Kidney glomerular epithelial cell (primary cell): ENCODE data around the gene LRRC36.

Experiments used
- DNase-seq: peaks from one replicate; lab custom pipeline; 2025; lab: John Stamatoyannopoulos, UW

LRRC36 gene

DNA sequence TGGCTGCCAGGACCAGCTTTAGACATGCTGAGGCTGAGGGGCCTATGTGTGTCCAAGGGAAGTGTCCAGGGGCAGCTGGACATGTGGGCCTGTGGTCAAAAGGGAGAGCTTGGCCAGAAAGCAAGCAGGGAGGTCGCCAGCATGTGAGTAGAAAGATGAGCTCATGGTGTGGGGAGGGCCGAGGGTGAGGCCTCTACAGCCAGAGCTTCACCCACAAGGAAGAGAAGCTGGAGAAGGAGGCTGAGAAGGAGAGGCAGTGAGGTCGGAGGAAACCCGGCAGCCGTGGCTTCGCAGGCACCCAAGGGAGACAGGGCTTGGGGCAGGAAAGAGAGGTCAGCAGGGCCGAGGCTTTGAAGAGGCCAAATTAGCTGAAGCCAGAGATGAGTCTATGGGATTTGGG, 100.3 kb downstream of the LRRC36 start:
- no peak for DNase-seq

DNA sequence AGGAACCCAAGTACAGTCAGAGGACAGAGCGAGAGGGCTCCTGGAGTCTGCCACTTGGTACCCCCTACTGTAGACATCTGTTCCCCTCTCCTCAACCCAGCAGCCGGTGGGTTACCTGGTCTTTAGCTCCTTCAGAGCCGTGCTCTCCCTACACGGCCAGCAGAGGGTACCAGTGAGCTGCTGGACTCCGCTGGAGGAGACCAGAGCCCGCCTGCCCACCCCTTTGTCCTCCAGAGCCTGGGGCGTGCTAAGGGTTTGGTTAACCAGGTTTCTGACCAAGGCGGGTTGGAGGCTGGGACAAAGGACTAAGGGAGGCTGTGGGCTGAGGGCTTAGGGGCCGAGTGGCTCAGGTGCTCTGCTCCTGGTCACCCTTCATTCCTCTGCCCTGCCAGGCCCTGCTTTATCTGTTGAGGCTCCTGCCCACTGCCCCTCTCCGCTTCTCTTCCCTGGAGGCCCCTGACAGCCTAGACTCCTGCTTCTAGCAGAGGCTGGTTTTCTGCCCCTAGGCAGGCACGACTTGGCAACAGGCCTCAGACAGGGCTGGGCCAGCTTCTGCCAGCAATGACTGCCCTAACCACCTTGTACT, 101.6 kb downstream of the LRRC36 start:
- no peak for DNase-seq

DNA sequence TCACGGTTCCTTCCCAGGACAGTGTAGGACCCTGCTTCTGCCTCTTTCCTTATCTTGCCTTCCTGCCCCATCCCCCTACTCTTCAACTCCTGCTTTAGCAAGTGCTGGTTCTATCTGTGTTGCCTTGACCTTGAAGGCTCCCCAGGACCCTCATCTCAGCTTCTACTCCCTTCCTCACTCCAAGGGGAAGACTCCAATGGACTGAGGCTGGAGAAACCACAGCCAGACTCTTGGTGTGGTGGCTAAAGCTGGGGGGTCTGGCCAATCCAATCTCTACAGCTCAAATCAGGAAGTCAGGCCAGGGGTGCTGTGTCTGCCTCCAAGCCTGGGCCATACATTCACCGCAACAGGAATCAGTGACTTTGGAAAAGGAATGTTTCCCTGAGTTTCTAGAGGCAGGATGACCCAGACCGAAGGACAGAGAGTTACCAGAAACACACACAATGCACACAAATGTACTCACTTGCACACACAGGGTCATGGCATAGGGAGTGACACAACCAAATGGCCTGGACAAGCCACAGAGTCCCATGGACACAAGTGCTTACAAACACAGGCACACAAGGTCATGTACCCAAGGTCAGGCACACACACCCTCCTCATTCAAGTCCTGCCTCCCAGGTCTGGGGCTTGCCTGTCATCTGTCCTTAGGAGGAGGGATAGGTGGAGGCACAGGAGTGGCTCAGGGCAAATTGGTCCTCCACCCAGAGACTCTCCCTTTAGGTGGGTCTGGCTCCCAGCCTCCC, 102.6 kb downstream of the LRRC36 start:
- no peak for DNase-seq

DNA sequence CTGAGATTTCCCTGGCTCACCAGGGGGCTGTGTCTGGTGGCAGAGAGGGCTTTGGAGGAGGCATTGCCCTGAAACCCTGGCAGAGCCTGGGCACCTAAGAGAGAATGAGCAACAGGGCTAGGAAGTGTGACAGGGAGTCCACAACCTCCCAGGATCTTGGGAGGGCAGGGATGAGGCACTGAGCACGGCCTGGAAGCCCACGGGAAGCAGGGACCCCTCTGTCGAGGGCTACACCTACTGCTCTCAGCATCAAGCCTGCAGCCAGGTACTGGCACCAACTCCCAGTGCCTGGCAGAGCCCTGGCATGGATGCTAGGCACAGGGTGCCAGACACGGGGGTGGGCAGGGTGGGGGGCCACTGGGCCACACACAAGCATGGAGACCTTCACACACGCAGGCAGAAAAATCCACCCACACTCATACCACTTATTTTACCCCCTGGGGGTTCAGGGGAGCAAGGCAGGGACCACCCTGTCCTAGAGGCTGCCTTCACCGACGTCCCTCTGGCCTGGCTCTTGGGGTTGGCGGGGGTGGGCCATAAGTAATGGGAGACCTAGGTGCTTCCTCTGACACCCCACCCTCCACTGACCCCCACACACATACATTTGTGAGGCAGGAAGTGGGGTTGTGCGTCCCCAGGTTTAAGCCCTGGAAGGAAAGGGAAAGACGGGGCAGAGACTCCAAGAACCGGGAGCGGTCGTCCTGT, 103.3 kb downstream of the LRRC36 start:
- no peak for DNase-seq

DNA sequence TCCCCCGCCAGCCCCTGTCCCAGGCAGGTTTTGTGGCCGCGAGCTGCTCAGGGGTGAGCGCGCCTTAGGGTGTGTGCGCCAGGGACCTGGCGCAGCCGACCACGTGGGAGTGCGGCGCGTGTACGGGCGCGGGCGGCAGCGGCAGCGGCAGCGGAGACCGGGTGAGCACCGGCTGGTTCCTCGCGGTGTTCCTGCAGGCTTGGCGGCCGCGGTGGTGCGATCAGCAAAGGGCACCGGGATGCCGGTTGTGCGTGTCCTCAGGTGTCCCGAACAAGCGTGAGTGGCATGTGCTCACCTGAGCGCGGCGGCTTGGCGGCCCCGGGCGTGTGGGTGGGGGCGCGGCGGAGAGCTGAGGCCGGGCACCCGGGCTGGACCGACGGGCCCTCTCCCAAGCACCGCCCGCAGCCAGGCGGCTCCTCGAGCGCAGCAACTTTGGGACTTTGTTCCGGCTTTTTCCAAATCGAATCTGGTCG, 103.9 kb downstream of the LRRC36 start:
- no peak for DNase-seq

DNA sequence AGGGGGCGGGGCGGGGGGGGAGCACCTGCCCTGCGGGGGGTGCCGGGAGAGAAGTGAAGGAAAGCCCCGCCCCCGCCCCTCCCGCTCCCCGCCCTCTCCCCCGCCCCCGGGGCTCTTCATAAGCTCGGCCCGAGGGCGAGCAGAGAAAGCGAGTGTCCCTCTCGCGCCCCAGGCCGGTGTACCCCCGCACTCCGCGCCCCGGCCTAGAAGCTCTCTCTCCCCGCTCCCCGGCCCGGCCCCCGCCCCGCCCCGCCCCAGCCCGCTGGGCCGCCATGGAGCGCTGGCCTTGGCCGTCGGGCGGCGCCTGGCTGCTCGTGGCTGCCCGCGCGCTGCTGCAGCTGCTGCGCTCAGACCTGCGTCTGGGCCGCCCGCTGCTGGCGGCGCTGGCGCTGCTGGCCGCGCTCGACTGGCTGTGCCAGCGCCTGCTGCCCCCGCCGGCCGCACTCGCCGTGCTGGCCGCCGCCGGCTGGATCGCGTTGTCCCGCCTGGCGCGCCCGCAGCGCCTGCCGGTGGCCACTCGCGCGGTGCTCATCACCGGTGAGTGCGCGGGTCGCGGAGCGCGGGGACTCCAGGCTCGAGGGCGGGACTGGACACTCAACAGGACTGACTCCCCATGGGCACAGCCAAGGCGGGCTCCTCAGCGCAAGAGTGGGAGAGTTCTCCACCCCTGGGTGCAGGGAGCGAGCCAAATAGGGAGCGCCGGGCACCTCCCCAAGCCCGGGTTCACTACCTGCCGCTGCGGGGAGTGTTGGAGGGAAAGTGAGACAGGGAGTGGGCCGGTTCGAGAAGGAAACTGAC, 104.6 kb downstream of the LRRC36 start, which contains the start of gene HSD11B2:
HSD11B2 (plus strand) TSS at position 145 of the 798 bp plus-strand sequence; CDS start at position 273, 128 bp downstream.
- peak; percentile 10 for DNase-seq

DNA sequence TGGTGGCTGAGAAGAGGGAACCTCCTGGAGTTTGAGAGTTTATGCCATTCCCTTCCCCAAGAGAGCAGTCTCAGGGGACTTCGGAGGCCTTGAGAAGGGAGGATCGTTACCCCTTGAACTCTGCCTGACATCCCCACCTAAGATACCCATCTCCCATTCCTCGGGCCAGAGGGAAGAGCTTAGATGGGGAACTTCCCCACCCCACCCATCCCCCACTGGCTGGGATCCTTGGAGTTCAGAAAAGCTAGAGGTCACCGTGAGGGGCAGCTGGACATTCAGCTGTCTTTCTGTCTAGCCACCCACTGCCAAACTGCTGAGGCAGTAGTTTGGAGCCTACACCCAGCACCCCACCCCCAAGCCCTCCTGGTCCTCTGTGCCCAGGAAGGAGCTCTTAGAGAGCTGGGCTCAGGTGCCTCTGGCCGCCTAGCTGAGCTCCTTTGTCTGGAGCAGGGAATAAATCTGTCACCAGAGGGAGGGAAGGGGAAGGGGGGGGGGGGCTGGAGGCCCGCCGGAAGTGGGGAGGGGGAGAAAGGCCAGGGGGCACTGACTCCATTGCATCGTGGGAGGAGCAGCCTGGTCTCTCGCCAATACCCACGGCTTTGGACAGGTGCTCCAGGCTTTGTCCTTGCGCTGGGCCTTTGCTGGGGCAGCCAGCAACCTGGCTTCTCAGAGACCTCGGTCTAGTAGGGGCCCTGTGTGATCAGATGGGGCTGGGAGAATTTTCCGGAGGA, 105.3 kb downstream of the LRRC36 start:
- no peak for DNase-seq

DNA sequence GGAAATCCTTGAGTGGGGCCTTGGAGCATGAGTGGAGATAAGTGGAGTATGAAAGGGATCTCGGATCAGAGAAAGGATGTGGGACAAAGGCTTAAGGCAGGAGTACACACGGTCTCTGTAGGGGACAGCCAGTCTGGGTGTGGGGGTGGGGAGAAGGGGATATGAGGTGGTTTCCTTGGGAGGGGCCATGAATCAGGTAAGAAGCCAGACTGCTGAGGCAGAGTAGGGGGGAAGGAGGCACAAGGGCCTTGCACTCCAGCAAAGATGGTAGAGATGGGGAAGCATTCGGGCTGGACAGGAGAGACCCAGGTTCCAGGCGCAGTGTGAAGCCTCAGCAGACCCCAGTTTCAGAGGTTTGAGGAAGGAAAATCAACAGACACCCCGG, 105.9 kb downstream of the LRRC36 start:
- DNase-seq = no peak

DNA sequence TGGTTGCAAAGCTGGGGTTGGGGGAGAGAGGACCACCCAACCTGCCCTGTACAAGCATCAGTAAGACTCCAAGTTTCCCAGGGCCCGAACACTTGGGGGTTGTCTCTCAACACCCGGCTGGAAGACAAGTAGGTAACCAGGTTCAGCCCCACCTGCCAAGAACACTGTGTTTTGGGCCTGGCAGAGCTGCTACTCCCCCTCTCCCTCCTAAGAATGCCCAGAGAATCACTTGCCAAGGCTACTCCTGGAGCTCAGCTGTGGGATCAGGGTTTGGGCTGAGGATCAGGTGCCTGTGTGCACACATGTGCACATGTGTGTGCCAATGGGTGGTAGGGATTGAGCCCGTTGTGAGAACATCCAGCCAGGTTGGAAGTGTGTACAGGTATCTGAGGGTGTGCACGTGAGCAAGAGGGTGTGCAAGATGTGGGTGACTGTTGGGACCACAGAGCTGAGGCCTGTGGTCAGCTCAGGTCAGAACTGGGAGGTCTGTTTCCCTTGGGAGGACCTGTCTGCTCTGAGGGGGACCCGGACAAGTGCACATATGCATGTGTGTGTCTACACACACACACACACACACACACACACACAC, 106.6 kb downstream of the LRRC36 start:
- no peak for DNase-seq
